GM12892 (cell line): ENCODE data around the gene LRRC30.

Experiments
- POLR2A ChIP-seq: IDR thresholded peaks from 2 replicates; pipeline ENCODE4 v1.6.1; 2011; ENCODE audit warnings: low read depth, low read length, control low read depth
- POLR2AphosphoS5 ChIP-seq: IDR thresholded peaks from 2 replicates; pipeline ENCODE4 v1.6.1; 2011; ENCODE audit warnings: low read depth, low read length, control low read depth

DNA sequence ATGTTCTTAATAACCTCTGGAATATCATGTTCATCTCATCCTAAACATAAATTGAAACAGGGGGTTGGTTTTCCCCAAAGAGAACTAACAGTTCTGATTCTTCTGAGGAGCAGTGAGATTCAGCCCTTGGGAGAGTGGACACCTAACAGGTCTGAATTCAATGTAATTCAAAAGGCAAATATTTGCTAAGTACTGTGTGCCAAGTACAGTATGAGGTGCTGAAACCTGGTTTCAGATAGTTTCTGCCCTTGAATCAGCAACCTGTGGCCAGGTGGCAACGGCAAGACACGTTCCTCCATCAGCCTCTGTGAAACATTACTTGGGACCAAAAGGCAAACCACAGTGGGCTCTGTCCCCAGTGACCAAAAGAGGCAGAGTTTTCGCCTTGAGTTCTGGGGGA is 1.3 kb downstream of the LRRC30 start:
- TF ChIP-seq POLR2AphosphoS5, result no peak
- no peak for TF ChIP-seq POLR2A
